Lower leg skin (tissue), 4 donors: ENCODE data around the gene ERF. TPM values are rescaled to one million over a fixed set of nuclear protein-coding genes. Genes with fewer than 3 reads are reported as not detected.
A peak's percentile ranks its signal among the peaks of the same experiment; 100 is the strongest.

Source experiments
- DNase-seq, 2 donors: peaks; one replicate each; pipeline ENCODE4 v3.0.0-alpha.2; 2019; ENCODE audit warnings: low spot score in 2 of 2
- H3K4me3 ChIP-seq: fragments of 200-600 bp; sonication (generic); 2 replicates; pipeline ENCODE4 v1.5.1; 2017; ENCODE audit warnings: mild to moderate bottlenecking, low read depth; ENCODE audit not compliant: poor library complexity, severe bottlenecking
- CTCF ChIP-seq, 3 donors: fragments of 450-650 bp; IDR thresholded peaks; one replicate each; pipeline ENCODE4 v1.5.1; 2016; ENCODE audit warnings: antibody characterized with exemption in 3 of 3, mild to moderate bottlenecking in 3 of 3, moderate library complexity in 2 of 3
- POLR2A ChIP-seq, 2 donors: fragments of 450-650 bp; IDR thresholded peaks; one replicate each; pipeline ENCODE4 v1.6.1; 2016 to 2017; ENCODE audit warnings: antibody characterized with exemption in 2 of 2, mild to moderate bottlenecking in 1 of 2, moderate library complexity in 1 of 2
- WGBS, 2 donors: methylation state at CpG; one replicate each; pipeline ENCODE4 v1.1.5; 2018; 5-methylcytosine and 5-hydroxymethylcytosine counted together
- intact Hi-C: fragments of 100-400 bp; cut with DNase I; formaldehyde crosslinking; loops from one replicate; pipeline ENCODE4 v1.15.0; 2023; ENCODE audit warnings: low total_unique reads
- total RNA-seq, 4 donors: library from RNA; depleted of rRNA; stranded (reverse); fragments of >200 nt; gene quantifications; one replicate each; pipeline ENCODE4 v1.1.0, GENCODE V29; 2016

ERF gene
- total RNA-seq, 4 donors from 2014 or later = 29.9 to 44.0 (median 36.9) TPM

GRCh38 chr19:42284066-42284501 lies 29.2 kb upstream of the ERF start:
- DNase-seq = peak; percentile 63 to 95

GRCh38 chr19:42283188-42284065 lies 28.5 kb upstream of the ERF start:
- TF ChIP-seq POLR2A (IDR thresholded peaks at IDR 0.05) = peak in 1 of 2 donors; percentile 45
- TF ChIP-seq CTCF (IDR thresholded peaks at IDR 0.05) = no peak
- 2 to 3% methylated on average over 37 to 46 of the region's 74 CpGs for WGBS, 2 donors
- no peak overlapping the region for H3K4me3 ChIP-seq
- peak; percentile 93 to 99 for DNase-seq
- intact Hi-C loops = no loop called here

More at GRCh38 chr19:42284066-42284501, 29.2 kb upstream of the ERF start:
- no peak for TF ChIP-seq POLR2A (IDR thresholded peaks at IDR 0.05)
- no peak overlapping the region for H3K4me3 ChIP-seq
- 0 to 1% methylated on average over 1 to 29 of the region's 76 CpGs for WGBS, 2 donors
- intact Hi-C loops = no loop called here

DNA sequence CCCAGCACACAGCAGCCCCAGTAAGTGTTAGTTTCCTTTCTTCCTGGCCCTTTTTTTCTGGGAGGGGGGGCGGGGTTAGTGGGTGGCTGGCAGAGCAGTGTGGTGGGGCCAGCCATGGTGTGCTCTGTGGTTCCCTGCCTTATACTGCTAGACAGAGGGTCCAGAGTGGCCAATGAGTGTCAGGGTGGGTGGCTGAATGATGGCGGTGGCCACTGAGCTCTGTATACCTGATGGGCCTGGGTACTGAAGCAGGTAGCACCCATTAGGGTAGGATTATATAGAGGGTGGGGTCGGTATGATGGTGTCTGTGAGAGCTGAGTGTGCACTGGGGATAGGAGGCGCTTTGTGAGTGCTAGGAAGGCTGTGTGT lies 27.9 kb upstream of the ERF start:
- peak in 1 of 2 donors; percentile 84 for DNase-seq
- intact Hi-C loops = no loop called here
- H3K4me3 ChIP-seq = no peak overlapping the region
- no peak for TF ChIP-seq CTCF (IDR thresholded peaks at IDR 0.05)
- TF ChIP-seq POLR2A (IDR thresholded peaks at IDR 0.05) = no peak
- 24 to 29% methylated on average over 4 of the region's 4 CpGs for WGBS, 2 donors

GRCh38 chr19:42281827-42282762 lies 27.2 kb upstream of the ERF start:
- intact Hi-C loops = no loop called here
- 18 to 19% methylated on average over 7 of the region's 7 CpGs for WGBS, 2 donors
- TF ChIP-seq CTCF (IDR thresholded peaks at IDR 0.05) (no peak), POLR2A (IDR thresholded peaks at IDR 0.05) (no peak)
- DNase-seq = peak in 1 of 2 donors; percentile 89
- no peak overlapping the region for H3K4me3 ChIP-seq

- 2 to 6% methylated on average over 8 to 23 of the region's 25 CpGs for WGBS, 2 donors
- H3K4me3 ChIP-seq = no peak overlapping the region
- DNase-seq = peak; percentile 84 to 96
- intact Hi-C loops = no loop called here
- TF ChIP-seq CTCF (IDR thresholded peaks at IDR 0.05) = no peak
- TF ChIP-seq POLR2A (IDR thresholded peaks at IDR 0.05) = no peak
Observed at GRCh38 chr19:42281146-42281826, 26.4 kb upstream of the ERF start.
